HCT116 (cell line): ENCODE data around the gene PLA2G5.

Experiments
- CTCF ChIP-seq, 3 experiments: fragments of 200-600 bp in 1 of 3; sonication (generic) in 1 of 3; IDR thresholded peaks in 2 of 3; conservative IDR thresholded peaks in 1 of 3; 2 replicates each; pipeline ENCODE4 v1.5.1; 2012 to 2017; ENCODE audit warnings: low read depth in 2 of 3, low read length in 2 of 3, antibody characterized with exemption in 1 of 3, borderline replicate concordance in 1 of 3, control low read depth in 1 of 3, mild to moderate bottlenecking in 1 of 3, mixed read lengths in 1 of 3, mixed run types in 1 of 3, moderate library complexity in 1 of 3; ENCODE audit not compliant: insufficient read depth in 1 of 3
- EZH2 ChIP-seq: fragments of 200-600 bp; sonication (generic); IDR thresholded peaks from 2 replicates; pipeline ENCODE4 v1.6.1; 2017; ENCODE audit warnings: antibody characterized with exemption, mixed run types
- FOSL1 ChIP-seq: IDR thresholded peaks from 2 replicates; pipeline ENCODE4 v1.6.1; 2012; ENCODE audit warnings: low read depth
- JUND ChIP-seq: IDR thresholded peaks from 2 replicates; pipeline ENCODE4 v1.6.1; 2012
- POLR2A ChIP-seq: IDR thresholded peaks from 2 replicates; pipeline ENCODE4 v1.7.0; 2011; ENCODE audit warnings: borderline replicate concordance; ENCODE audit not compliant: insufficient read depth, insufficient read length; ENCODE audit errors: extremely low read depth
- POLR2AphosphoS5 ChIP-seq: IDR thresholded peaks from 2 replicates; pipeline ENCODE4 v1.6.1; 2011; ENCODE audit warnings: mild to moderate bottlenecking, low read depth, low read length, moderate library complexity
- RAD21 ChIP-seq: IDR thresholded peaks from 2 replicates; pipeline ENCODE4 v1.6.1; 2012; ENCODE audit warnings: low read depth, mild to moderate bottlenecking
- ZFX ChIP-seq: fragments of 450-650 bp; IDR thresholded peaks from 2 replicates; pipeline ENCODE4 v1.6.1; 2017

- TF ChIP-seq CTCF (IDR thresholded peaks at IDR 0.05 in 2 of 3, conservative IDR thresholded peaks at IDR 0.05 in 1 of 3; ENCODE audit: borderline replicate concordance in 1 of 3, insufficient read depth in 1 of 3, low read depth in 2 of 3, low read length in 2 of 3) = no peak
- no peak for TF ChIP-seq POLR2A
- TF ChIP-seq EZH2 = no peak
- no peak for TF ChIP-seq ZFX
- no peak for TF ChIP-seq RAD21
- no peak for TF ChIP-seq JUND
- TF ChIP-seq POLR2AphosphoS5 = no peak
- no peak for TF ChIP-seq FOSL1
Observed at GRCh38 chr1:20074055-20074724, 4.2 kb downstream of the PLA2G5 start.
